Transverse colon (tissue), 4 donors: Measurements from ENCODE around the gene SLC35F1.

Source experiments
- POLR2AphosphoS5 ChIP-seq, 3 donors: sonication (generic); formaldehyde crosslinking; IDR thresholded peaks; one replicate each; pipeline ENCODE4 v1.6.1; 2016; ENCODE audit warnings: antibody characterized with exemption in 3 of 3
- TF ChIP-seq, protein P1 (sequence below), 5 experiments: fragments of 200-600 bp in 3 of 5; fragments of 450-650 bp in 2 of 5; sonication (generic) in 3 of 5; IDR thresholded peaks; 1 replicate in 2 of 5; 2 replicates in 3 of 5; pipeline ENCODE4 v1.5.1; 2016 to 2017; ENCODE audit warnings: antibody characterized with exemption in 5 of 5, inconsistent platforms in 3 of 5, mild to moderate bottlenecking in 2 of 5, moderate library complexity in 1 of 5

DNA sequence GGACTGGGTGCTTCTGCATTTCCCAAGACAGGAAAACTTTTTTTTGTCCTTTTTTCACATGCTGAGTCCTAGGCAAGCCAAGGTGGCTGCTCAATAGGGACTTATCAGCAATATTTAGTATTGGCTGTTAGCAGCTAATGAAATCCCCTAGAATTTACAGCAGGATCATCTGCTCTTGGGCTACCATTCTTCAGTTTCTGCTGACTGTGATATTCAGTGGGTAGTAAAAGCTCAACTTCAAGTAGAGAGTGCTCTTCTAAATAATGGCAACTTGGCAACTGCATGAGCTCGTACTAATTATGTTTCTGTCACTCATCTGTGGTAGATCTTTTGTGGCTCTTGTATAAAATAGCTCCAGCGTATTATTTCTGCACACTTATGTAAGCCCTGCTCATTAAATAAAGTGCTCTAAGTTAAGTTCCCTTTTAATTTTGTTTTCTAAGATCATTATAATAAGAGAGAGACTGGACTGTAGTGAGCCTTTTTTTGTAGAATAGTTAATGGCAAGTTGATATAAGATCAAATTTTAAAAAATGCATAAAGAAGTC is 110.3 kb downstream of the SLC35F1 start:
- TF ChIP-seq, protein P1, sequence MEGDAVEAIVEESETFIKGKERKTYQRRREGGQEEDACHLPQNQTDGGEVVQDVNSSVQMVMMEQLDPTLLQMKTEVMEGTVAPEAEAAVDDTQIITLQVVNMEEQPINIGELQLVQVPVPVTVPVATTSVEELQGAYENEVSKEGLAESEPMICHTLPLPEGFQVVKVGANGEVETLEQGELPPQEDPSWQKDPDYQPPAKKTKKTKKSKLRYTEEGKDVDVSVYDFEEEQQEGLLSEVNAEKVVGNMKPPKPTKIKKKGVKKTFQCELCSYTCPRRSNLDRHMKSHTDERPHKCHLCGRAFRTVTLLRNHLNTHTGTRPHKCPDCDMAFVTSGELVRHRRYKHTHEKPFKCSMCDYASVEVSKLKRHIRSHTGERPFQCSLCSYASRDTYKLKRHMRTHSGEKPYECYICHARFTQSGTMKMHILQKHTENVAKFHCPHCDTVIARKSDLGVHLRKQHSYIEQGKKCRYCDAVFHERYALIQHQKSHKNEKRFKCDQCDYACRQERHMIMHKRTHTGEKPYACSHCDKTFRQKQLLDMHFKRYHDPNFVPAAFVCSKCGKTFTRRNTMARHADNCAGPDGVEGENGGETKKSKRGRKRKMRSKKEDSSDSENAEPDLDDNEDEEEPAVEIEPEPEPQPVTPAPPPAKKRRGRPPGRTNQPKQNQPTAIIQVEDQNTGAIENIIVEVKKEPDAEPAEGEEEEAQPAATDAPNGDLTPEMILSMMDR (IDR thresholded peaks at IDR 0.05), result no peak
- TF ChIP-seq POLR2AphosphoS5 (IDR thresholded peaks at IDR 0.05), result no peak
